Effector memory CD8-positive, alpha-beta T cell (primary cell): ENCODE results near the gene USP9X.

Experiments used
- ATAC-seq: fragments of 150-1000 bp; cut with Tn5 transposase; replicated peaks from 2 replicates; pipeline ENCODE4 v1.10.0; 2021; ENCODE audit warnings: mild to moderate bottlenecking, moderate library complexity
- DNase-seq, 3 experiments: peaks; one replicate each; pipeline ENCODE4 v3.0.0; 2021
- H3K27ac Mint-ChIP-seq, 2 donors: one replicate each; pipeline ENCODE4 v1.8.0; 2022; ENCODE audit warnings: mild to moderate bottlenecking in 2 of 2, mixed read lengths in 2 of 2, moderate library complexity in 2 of 2
- H3K27me3 Mint-ChIP-seq, 2 donors: one replicate each; pipeline ENCODE4 v1.8.0; 2022; ENCODE audit warnings: mixed read lengths in 2 of 2
- H3K36me3 Mint-ChIP-seq: one replicate; pipeline ENCODE4 v1.8.0; 2022; ENCODE audit warnings: mild to moderate bottlenecking, moderate library complexity, mixed read lengths; ENCODE audit not compliant: insufficient read depth
- H3K4me1 Mint-ChIP-seq, 2 donors: one replicate each; pipeline ENCODE4 v1.8.0; 2022; ENCODE audit warnings: low read depth in 2 of 2, mixed read lengths in 2 of 2
- H3K4me3 Mint-ChIP-seq, 2 donors: one replicate each; pipeline ENCODE4 v1.8.0; 2022; ENCODE audit warnings: mild to moderate bottlenecking in 2 of 2, mixed read lengths in 2 of 2, moderate library complexity in 2 of 2
- H3K9me3 Mint-ChIP-seq, 2 donors: one replicate each; pipeline ENCODE4 v1.8.0; 2022; ENCODE audit warnings: mixed read lengths in 2 of 2

Gene USP9X

DNA sequence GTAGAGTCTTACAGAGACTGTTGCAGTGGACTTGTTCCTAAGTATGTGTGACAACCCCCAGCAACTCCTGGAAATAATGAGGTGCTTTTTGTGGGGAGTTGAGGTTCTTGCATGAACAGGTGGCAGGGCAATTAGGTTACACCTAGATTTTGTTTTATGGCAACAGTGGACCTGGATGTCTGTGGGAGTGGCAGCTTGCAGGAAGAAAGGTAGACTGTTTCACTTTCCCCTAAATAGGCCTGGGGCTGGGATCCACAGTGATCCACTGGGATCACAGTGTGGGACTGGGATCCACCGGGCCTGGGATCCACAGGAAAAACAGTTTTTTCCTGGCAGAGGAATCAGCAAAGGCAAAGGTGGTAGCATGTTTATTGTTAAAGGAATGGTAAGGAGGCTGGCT is 18.3 kb upstream of the USP9X start:
- DNase-seq (no peak), ATAC-seq (no peak)
- peak overlapping the region in 1 of 2 donors; percentile 65 for H3K27ac Mint-ChIP-seq
- no peaks in the 10 kb centered on the region for H3K4me1 Mint-ChIP-seq
- no peak overlapping the region for H3K4me3 Mint-ChIP-seq
- H3K36me3 Mint-ChIP-seq: peaks cover 2% of the 10 kb centered on the region
- H3K27me3 Mint-ChIP-seq: no peaks in the 10 kb centered on the region
- no peaks in the 10 kb centered on the region for H3K9me3 Mint-ChIP-seq

DNA sequence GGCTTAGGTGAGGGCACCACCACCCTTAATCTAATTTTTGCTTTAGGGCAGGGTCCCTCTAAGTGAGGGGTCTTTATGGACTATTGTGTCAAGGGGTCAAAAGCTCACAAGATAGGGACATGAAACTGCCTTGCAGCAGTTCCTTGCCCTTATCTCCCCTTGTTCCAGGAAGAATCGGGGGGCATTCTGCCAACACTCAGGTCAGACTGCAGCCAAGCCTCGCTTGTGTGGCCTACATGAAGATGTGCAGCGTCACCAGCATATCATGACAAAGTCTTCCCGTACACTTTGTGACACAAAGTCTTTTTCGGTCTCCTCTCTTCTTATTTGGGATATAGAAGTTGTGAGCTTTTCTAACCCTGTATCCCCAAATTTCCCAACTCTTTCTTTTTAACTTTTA is 17.5 kb upstream of the USP9X start:
- peaks cover 2% of the 10 kb centered on the region for H3K36me3 Mint-ChIP-seq
- H3K27me3 Mint-ChIP-seq: no peaks in the 10 kb centered on the region
- DNase-seq (no peak), ATAC-seq (no peak)
- no peaks in the 10 kb centered on the region for H3K9me3 Mint-ChIP-seq
- no peak overlapping the region for H3K27ac Mint-ChIP-seq
- H3K4me3 Mint-ChIP-seq: no peak overlapping the region
- H3K4me1 Mint-ChIP-seq: no peaks in the 10 kb centered on the region

DNA sequence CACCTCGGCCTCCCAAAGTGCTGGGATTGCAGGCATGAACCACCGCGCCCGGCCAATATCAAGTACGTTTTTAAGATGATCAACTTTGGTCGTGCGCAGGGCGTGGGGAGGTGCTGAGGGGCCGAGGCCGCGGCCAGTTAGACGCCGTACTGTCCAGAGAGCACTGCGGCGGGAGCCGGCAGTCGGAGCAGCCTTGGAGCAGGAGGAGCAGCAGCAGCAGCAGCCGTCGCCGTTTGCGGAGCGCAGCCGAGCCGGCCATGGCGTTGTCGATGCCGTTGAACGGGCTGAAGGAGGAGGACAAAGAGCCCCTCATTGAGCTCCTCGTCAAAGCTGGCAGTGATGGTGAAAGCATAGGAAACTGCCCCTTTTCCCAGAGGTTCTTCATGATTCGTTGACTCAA is 8.5 kb upstream of the USP9X start:
- DNase-seq: no peak
- Mint-ChIP-seq H3K27ac (no peak overlapping the region), H3K9me3 (no peaks in the 10 kb centered on the region), H3K4me3 (no peak overlapping the region), H3K4me1 (no peaks in the 10 kb centered on the region), H3K36me3 (no peaks in the 10 kb centered on the region), H3K27me3 (no peaks in the 10 kb centered on the region)
- no peak for ATAC-seq

DNA sequence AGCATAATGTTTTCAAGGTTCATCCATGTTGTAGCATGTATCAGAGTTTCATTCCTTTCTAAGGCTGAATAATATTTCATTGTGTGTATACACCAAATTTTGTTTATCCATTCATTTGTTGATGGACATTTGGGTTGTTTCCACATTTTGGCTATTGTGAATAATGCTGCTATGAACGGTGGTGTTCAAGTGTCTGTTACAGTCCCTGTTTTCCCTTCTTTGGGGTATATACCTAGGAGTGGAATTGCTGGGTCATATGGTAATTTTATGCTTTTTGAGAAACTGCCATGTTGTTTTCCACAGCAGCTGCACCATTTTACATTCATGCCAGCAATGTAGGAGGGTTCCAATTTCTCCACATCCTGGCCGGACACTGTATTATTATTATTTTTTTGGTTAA is 3.4 kb upstream of the USP9X start:
- no peak overlapping the region for H3K4me3 Mint-ChIP-seq
- DNase-seq (no peak), ATAC-seq (no peak)
- no peak overlapping the region for H3K27ac Mint-ChIP-seq
- no peaks in the 10 kb centered on the region for H3K27me3 Mint-ChIP-seq
- peaks cover 29% of the 10 kb centered on the region for H3K36me3 Mint-ChIP-seq
- no peaks in the 10 kb centered on the region for H3K9me3 Mint-ChIP-seq
- H3K4me1 Mint-ChIP-seq: no peaks in the 10 kb centered on the region

DNA sequence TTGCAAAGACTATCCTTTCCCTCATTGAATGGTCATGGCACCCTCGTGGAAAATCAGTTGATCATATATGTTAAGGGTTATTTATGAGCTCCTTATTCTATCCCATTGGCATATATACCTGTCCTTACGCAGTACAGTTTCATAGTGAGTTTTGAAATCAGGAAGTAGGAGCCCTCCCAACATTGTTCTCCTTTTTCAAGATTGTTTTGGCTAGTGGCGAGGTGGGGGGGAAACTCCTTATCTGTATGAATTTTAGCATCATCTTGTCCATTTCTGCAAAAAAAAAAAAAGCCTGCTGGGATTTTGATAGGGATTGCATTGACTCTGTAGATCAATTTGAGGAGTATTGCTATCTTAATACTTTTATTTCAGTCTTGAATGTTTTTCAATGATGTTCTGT is 2.5 kb upstream of the USP9X start:
- DNase-seq (no peak), ATAC-seq (no peak)
- Mint-ChIP-seq H3K9me3 (no peaks in the 10 kb centered on the region), H3K4me1 (peaks cover 0 to 4% of the 10 kb centered on the region in 2 donors), H3K27ac (no peak overlapping the region), H3K27me3 (no peaks in the 10 kb centered on the region), H3K36me3 (peaks cover 36% of the 10 kb centered on the region), H3K4me3 (no peak overlapping the region)

DNA sequence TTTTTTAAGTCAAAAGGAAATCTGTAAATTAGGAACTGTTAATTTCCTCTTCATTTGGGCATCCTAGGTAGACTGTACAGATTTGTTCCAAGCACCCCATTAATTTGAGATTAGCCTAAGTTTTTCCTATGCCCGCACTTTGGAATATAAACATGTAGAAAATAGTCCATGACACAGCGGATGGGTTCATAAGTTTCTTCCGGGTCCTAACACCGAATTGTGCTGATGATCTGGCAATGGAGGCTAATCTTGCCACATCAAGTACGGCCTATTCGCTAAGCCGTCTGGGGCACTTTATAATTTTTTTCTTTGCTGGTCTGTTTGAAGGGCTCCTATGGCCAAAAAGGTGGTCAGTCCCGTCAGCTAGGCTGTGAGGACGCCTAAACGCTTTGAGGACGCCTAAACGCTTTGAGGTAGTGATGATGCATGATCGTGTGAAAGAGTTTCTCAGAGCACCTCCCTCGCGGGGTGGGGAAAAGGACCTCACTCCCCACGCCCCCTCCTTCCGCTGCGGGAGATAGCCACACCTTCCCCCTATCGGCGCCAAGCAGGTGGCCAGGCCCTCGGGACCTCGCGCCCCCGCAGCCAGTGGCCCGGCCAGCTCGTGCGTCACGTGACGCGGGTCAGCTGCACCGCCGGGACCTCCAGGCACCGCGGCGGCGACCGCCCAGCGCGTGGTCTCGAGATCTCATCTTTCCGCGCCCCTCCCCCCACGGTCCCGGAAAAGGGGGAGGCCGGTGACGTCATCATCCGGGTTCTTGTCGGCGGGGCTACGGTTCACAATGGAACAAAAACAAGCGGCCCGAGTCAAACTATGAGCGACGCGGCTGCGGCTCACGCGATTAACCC is 977 bp upstream of the USP9X start:
- ATAC-seq (peak; percentile 64), DNase-seq (peak; percentile 96)
- Mint-ChIP-seq H3K36me3 (peaks cover 46% of the 10 kb centered on the region), H3K9me3 (no peaks in the 10 kb centered on the region), H3K27ac (peak overlapping the region; percentile 98), H3K4me1 (peaks cover 5 to 12% of the 10 kb centered on the region in 2 donors), H3K27me3 (no peaks in the 10 kb centered on the region), H3K4me3 (peak overlapping the region; percentile 83 to 86)

DNA sequence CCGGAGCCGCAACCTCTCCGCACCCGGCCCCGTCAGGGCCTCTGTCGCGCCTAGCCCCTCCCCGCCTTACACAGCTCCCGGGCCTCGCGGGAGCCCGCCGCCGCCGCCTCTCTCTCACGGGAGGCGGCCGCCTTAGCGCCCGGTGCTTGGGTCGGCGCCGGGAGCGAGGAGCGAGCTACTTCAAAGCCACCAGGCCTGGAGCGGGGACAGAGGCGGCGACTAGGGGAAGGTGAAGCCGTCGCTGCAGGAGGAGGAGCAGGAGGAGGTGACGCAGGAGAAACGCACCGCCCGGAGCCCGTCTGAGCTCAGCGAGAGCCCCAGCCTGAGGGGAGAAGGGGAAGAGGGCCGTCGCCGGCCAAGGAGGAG is 250 bp downstream of the USP9X start:
- H3K4me3 Mint-ChIP-seq: peak overlapping the region; percentile 83 to 86
- ATAC-seq (peak; percentile 31), DNase-seq (peak; percentile 57 to 62 (median 60))
- peak overlapping the region; percentile 98 for H3K27ac Mint-ChIP-seq
- peaks cover 8 to 20% of the 10 kb centered on the region in 2 donors for H3K4me1 Mint-ChIP-seq
- no peaks in the 10 kb centered on the region for H3K9me3 Mint-ChIP-seq
- H3K36me3 Mint-ChIP-seq: peaks cover 46% of the 10 kb centered on the region
- H3K27me3 Mint-ChIP-seq: no peaks in the 10 kb centered on the region

DNA sequence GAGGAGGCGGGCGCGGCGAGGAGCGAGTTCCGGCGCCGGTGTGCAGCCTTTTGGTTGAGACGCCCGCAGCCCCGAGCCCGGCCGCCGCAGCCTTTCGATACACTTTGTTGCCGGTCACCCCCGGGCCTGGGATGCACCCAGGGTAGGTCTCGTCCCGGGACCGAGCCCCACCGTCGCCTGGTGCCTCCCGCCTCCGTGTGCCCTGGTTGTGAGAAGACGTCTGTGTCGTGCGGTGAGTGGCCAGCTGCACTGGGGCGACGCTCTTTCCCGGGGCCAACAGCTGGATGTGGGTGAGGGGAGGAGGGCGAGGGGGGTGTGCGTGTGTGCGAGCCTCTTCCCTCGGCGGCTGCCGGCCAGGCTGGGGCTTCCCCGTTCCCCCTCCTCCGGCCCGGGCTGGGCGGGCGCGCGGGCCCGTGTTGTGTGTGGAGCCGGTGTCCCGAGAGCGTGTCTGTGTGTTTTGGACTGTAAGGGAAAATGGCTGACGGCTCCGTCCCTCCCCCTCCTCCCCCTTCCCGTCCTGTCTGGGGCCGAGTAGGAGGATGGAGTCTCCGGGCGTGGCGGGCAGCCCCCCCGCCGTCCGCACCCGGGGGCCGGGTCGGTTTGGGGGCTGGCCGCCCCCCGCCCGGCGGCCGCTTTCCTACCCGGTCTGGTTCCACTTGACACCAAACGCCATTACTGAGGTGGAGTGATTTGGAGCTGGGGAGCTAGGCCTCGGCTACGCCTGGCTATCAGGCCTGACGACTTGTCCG is 807 bp downstream of the USP9X start:
- ATAC-seq: peak; percentile 3
- peak overlapping the region; percentile 83 to 86 for H3K4me3 Mint-ChIP-seq
- H3K27ac Mint-ChIP-seq: peak overlapping the region; percentile 98
- no peaks in the 10 kb centered on the region for H3K27me3 Mint-ChIP-seq
- peaks cover 46% of the 10 kb centered on the region for H3K36me3 Mint-ChIP-seq
- peak; percentile 16 to 23 (median 17) for DNase-seq
- no peaks in the 10 kb centered on the region for H3K9me3 Mint-ChIP-seq
- H3K4me1 Mint-ChIP-seq: peaks cover 11 to 24% of the 10 kb centered on the region in 2 donors

DNA sequence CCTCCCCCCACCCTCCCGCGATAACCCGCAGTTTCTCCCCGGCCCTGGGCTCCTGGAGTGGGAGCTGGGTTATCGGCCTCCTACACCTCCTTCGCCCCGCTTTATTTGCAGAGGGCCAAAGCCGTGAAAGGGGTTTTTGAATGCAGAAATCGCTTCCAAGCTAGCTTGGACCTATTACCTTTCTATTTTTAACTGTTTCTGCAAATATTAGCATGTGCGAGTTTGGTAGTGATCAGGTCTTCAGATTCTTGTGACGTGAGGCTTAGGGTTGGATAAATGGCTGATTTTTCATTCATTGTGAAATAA is 1.3 kb downstream of the USP9X start:
- Mint-ChIP-seq H3K4me3 (peak overlapping the region; percentile 83 to 86), H3K9me3 (no peaks in the 10 kb centered on the region), H3K27me3 (no peaks in the 10 kb centered on the region), H3K4me1 (peaks cover 13 to 27% of the 10 kb centered on the region in 2 donors), H3K27ac (peak overlapping the region; percentile 98), H3K36me3 (peaks cover 46% of the 10 kb centered on the region)
- DNase-seq: peak in 1 of 3 experiments; percentile 15
- ATAC-seq: no peak

DNA sequence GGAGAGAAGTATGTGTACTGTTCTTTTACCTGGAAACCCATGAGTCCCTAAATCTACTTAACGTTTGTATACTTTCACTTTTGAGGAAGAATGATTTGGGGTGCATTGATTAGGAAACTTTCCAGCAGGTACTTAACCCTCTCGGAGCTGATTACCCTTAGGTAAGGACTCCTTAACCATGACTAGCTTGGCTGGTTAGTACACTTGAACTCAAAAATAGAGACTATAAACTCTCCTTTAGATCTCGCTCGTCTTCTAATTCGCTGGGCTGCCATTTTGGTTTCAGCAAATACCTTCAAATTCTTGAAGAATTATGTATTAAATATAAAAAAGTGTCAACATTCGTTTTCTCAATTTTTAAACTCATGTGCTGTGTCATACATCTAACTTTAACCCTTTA is 2.0 kb downstream of the USP9X start:
- Mint-ChIP-seq H3K36me3 (peaks cover 46% of the 10 kb centered on the region), H3K27me3 (no peaks in the 10 kb centered on the region), H3K4me1 (peaks cover 13 to 27% of the 10 kb centered on the region in 2 donors), H3K9me3 (no peaks in the 10 kb centered on the region), H3K4me3 (peak overlapping the region; percentile 83 to 86), H3K27ac (peak overlapping the region; percentile 98)
- ATAC-seq (no peak), DNase-seq (no peak)

DNA sequence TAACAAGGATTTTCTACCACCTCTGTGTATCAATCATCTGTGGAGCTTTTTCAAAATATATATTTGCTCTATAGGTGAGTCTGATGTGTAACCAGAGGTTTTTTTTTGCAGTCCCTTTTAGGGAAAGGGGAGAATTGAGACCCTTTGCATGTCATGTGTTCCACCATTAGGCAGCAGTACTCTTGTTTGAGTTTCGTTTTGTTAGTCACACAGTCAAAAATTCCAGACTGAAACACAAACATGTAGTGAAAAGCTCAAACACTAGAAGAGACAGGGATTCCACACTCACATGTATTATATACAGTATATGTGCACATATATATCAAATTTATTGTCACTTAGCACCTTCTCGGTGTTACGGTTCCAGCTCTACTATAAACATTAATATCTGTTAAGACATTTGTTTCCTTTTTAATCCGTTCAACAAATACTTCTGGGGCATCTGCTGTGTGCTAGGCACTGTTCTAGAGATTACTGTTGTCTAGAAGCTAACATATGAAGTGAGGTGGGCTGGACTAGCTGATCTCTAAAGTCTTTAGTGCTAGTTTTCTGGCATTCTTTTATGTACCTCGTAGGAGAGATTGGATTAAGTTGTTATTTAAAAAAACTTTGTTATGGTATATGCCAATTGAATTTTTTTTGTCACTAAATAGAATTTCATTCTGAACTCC is 5.5 kb downstream of the USP9X start:
- H3K27ac Mint-ChIP-seq: peak overlapping the region in 1 of 2 donors; percentile 82
- DNase-seq: no peak
- peaks cover 26 to 39% of the 10 kb centered on the region in 2 donors for H3K4me1 Mint-ChIP-seq
- H3K36me3 Mint-ChIP-seq: peaks cover 35% of the 10 kb centered on the region
- no peak for ATAC-seq
- H3K4me3 Mint-ChIP-seq: peak overlapping the region in 1 of 2 donors; percentile 59
- no peaks in the 10 kb centered on the region for H3K9me3 Mint-ChIP-seq
- H3K27me3 Mint-ChIP-seq: no peaks in the 10 kb centered on the region

DNA sequence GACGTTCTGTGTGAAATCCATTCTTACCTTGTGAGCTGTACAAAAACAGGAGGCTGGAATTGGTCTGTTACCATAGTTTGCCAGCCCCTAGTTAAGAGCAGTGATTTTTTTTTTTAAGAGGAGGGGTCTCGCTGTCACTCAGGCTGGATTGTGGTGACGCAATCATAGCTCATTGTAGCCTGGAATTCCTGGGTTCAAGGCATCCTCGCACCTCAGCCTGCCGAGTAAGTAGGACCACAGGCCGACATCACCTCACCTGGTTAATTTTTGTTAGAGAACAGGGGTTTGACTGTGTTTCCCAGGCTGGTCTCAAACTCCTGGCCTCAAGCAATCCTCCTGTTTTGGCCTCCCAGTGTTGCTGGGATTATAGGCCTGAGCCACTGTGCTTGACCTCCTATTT is 7.5 kb downstream of the USP9X start:
- H3K27me3 Mint-ChIP-seq: no peaks in the 10 kb centered on the region
- peaks cover 17% of the 10 kb centered on the region for H3K36me3 Mint-ChIP-seq
- DNase-seq (no peak), ATAC-seq (no peak)
- no peak overlapping the region for H3K27ac Mint-ChIP-seq
- H3K4me3 Mint-ChIP-seq: peak overlapping the region in 1 of 2 donors; percentile 33
- peaks cover 34 to 47% of the 10 kb centered on the region in 2 donors for H3K4me1 Mint-ChIP-seq
- H3K9me3 Mint-ChIP-seq: no peaks in the 10 kb centered on the region

DNA sequence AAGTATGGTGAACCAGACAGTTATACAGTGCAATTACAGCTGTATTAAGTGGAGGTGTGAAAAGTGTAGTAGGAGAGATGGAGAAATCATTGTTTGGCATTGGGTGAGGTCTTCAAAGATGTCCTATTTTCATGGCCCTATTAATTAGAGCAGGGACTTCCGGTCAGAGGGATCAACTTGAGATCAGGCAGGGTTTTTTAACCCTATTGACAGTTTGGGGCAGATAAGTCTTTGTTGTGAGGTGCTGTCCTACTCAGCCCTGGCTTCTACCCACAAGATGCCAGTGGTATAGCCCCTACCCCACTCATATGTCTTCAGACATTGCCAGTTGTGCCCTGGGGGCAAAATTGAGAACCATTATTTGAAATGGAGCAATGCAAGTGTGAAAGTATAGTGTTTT is 9.9 kb downstream of the USP9X start:
- Mint-ChIP-seq H3K27me3 (no peaks in the 10 kb centered on the region), H3K27ac (peak overlapping the region in 1 of 2 donors; percentile 5), H3K4me1 (peaks cover 42 to 46% of the 10 kb centered on the region in 2 donors), H3K4me3 (peak overlapping the region; percentile 49 to 58), H3K9me3 (no peaks in the 10 kb centered on the region), H3K36me3 (peaks cover 7% of the 10 kb centered on the region)
- DNase-seq (no peak), ATAC-seq (no peak)
